ENCODE measurements around the gene SCAMP1. TPM values are rescaled to one million over a fixed set of nuclear protein-coding genes. Genes with fewer than 3 reads are reported as not detected.

SCAMP1 gene
- total RNA-seq, 1 donor from 2014 or later, result 21.9 TPM

DNA sequence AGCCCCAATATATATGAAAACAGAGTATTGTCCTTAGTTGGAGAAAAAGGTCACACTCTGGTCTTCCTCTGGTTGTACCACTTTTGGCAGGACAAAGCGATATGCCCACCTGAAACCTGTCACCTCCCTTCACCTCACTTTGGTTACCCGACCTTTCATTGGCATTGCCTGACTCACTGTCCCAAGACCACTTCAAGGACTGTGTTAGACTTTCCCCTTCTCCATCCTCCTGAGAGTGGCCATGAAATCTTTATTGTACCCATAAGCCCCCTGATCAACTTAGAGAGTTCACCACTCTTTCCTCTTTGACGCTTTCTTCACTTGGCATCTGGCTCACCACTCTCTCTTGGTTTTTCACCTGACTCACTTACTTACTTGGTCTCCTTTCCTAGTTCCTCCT lies 33.5 kb upstream of the SCAMP1 start:
- intact Hi-C loops (cut with DNase I), result no loop called here
- Histone ChIP-seq H3K27me3 (no peaks in the 10 kb centered on the region), H3K36me3 (no peaks in the 10 kb centered on the region), H3K4me3 (no peak overlapping the region), H3K4me1 (no peaks in the 10 kb centered on the region), H3K27ac (no peak overlapping the region), H3K9me3 (no peaks in the 10 kb centered on the region)
- DNase-seq (ENCODE audit: extremely low spot score in 2 of 2), result no peak
- TF ChIP-seq POLR2A (IDR thresholded peaks at IDR 0.05) (no peak), POLR2AphosphoS5 (IDR thresholded peaks at IDR 0.05; ENCODE audit: insufficient read depth in 1 of 2, low read depth in 1 of 2) (no peak)
- TF ChIP-seq, protein P1, sequence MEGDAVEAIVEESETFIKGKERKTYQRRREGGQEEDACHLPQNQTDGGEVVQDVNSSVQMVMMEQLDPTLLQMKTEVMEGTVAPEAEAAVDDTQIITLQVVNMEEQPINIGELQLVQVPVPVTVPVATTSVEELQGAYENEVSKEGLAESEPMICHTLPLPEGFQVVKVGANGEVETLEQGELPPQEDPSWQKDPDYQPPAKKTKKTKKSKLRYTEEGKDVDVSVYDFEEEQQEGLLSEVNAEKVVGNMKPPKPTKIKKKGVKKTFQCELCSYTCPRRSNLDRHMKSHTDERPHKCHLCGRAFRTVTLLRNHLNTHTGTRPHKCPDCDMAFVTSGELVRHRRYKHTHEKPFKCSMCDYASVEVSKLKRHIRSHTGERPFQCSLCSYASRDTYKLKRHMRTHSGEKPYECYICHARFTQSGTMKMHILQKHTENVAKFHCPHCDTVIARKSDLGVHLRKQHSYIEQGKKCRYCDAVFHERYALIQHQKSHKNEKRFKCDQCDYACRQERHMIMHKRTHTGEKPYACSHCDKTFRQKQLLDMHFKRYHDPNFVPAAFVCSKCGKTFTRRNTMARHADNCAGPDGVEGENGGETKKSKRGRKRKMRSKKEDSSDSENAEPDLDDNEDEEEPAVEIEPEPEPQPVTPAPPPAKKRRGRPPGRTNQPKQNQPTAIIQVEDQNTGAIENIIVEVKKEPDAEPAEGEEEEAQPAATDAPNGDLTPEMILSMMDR (IDR thresholded peaks at IDR 0.05), result no peak

DNA sequence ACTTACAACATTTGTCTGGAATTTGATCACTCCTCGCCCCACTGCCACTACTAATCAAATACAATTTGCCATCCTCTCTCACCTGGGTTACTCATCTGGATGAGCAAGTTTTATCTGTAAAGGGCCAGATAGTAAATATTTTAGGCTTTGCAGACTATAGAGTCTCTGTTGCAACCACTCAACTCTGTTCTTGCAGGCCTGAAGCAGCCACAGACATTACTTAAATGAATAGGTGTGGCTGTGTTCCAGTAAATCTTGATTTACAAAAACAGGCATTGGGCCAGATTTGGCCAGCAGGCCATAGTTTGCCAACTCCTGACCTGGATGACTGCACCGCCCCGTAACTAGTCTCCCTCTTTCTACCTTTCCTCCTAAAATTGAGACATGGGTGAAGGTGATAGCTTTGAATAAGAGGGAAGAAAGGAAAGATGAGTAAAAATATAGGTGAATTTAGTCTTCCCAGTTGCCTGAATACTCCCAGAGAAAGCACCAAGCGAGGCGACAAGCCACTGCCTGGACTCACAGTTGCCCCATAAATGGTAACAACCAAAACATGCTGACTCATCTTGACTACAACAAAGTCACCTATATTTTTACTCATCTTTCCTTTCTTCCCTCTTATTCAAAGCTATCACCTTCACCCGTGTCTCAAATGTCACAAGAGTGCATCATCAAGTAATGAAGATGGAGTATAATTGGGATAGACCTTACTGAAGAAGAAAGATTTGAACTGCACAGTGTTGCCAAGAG lies 32.5 kb upstream of the SCAMP1 start:
- intact Hi-C loops (cut with DNase I), result no loop called here

DNA sequence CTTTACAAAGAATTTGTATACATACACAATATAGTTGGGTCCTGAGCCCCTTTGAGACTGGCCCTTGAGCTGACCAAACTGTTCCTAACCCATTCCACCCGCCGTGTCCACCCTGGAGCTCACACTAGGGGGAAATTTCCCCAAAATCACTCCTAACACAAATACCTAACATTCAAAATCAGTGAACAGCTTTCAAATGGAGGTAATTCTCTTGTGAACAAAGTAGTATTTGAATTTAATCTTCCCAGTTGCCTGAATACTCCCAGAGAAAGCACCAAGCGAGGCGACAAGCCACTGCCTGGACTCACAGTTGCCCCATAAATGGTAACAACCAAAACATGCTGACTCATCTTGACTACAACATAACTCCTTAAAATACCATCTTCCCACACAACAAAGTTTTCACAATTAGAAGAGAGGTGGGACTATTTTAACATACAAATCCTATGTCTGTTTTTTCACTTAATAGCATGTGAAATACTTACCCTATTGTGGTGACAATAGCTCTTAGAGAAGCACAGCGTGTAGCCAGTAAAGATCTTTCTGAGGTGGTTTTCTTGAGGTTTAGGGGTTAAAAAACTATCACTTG lies 31.7 kb upstream of the SCAMP1 start:
- Histone ChIP-seq H3K4me3 (no peak overlapping the region), H3K27me3 (no peaks in the 10 kb centered on the region), H3K27ac (no peak overlapping the region), H3K36me3 (no peaks in the 10 kb centered on the region), H3K4me1 (no peaks in the 10 kb centered on the region), H3K9me3 (no peaks in the 10 kb centered on the region)
- TF ChIP-seq, protein P1 (IDR thresholded peaks at IDR 0.05), result no peak
- TF ChIP-seq POLR2A (IDR thresholded peaks at IDR 0.05) (no peak), POLR2AphosphoS5 (IDR thresholded peaks at IDR 0.05; ENCODE audit: insufficient read depth in 1 of 2, low read depth in 1 of 2) (no peak)
- DNase-seq (ENCODE audit: extremely low spot score in 2 of 2), result no peak
- intact Hi-C loops (cut with DNase I), result no loop called here

More for the DNA sequence above, 32.5 kb upstream of the SCAMP1 start:
- no peaks in the 10 kb centered on the region for H3K36me3 ChIP-seq
- H3K27me3 ChIP-seq, result no peaks in the 10 kb centered on the region
- TF ChIP-seq POLR2A (IDR thresholded peaks at IDR 0.05), result no peak
- TF ChIP-seq, protein P1 (IDR thresholded peaks at IDR 0.05), result no peak
- TF ChIP-seq POLR2AphosphoS5 (IDR thresholded peaks at IDR 0.05; ENCODE audit: insufficient read depth in 1 of 2, low read depth in 1 of 2), result no peak
- H3K9me3 ChIP-seq, result no peaks in the 10 kb centered on the region
- no peaks in the 10 kb centered on the region for H3K4me1 ChIP-seq
- DNase-seq (ENCODE audit: extremely low spot score in 2 of 2), result no peak
- H3K4me3 ChIP-seq, result no peak overlapping the region
- H3K27ac ChIP-seq, result no peak overlapping the region

DNA sequence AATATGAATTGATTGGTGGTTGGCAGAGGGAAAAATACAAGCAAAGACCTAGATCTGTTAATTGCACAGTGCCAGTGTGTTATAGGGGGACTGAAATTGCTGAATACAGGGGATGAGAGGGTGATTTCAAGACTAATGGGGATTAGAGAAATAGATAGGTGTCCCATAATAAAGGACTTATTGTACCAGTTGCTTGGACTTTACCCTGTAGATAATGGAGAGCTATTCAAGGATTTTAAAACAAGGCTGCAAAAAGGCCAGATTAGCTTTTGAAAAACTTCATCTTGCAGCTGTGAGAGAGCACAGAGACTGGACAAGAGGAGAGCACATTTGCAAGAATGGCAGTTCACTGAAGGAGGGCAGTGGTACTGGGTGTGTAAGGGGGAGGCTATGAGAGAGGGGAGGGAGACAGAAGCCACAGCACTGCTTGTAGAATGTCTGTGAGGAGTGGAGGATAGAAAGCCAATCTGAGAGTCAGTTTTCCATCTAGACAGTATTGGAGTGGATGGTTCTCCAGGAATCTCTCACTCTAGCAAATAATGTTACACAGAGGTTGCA lies 28.8 kb upstream of the SCAMP1 start:
- no peaks in the 10 kb centered on the region for H3K27me3 ChIP-seq
- TF ChIP-seq POLR2AphosphoS5 (IDR thresholded peaks at IDR 0.05; ENCODE audit: insufficient read depth in 1 of 2, low read depth in 1 of 2) (no peak), POLR2A (IDR thresholded peaks at IDR 0.05) (no peak)
- TF ChIP-seq, protein P1 (IDR thresholded peaks at IDR 0.05), result no peak
- no peak for DNase-seq (ENCODE audit: extremely low spot score in 2 of 2)
- H3K9me3 ChIP-seq, result no peaks in the 10 kb centered on the region
- H3K4me1 ChIP-seq, result no peaks in the 10 kb centered on the region
- H3K36me3 ChIP-seq, result no peaks in the 10 kb centered on the region
- no peak overlapping the region for H3K4me3 ChIP-seq
- no peak overlapping the region for H3K27ac ChIP-seq
- intact Hi-C loops (cut with DNase I), result no loop called here

DNA sequence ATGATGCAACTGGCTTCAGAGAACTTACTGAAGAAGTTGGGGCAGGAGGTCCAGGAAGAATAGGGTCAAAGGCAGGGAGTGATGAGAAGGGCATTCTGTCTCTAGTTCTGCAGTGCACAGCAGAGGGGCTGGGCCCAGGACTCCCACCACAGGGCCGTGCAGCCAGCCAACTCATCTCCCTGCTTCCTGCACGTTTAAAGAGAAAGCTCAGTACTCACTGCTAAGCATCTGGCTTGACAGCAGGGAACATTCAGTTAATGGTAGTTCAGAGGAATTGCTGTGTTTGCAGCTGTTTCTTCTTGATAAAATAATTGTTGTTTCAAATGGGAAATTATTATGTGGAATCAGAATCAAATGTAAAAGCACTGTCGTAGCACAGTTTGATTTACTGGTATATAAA lies 25.6 kb upstream of the SCAMP1 start:
- intact Hi-C loops (cut with DNase I), result no loop called here
- Histone ChIP-seq H3K4me1 (no peaks in the 10 kb centered on the region), H3K36me3 (no peaks in the 10 kb centered on the region), H3K4me3 (no peak overlapping the region), H3K27ac (no peak overlapping the region), H3K9me3 (peaks cover 4% of the 10 kb centered on the region), H3K27me3 (no peaks in the 10 kb centered on the region)
- TF ChIP-seq, protein P1 (IDR thresholded peaks at IDR 0.05), result no peak
- TF ChIP-seq POLR2A (IDR thresholded peaks at IDR 0.05), result no peak
- TF ChIP-seq POLR2AphosphoS5 (IDR thresholded peaks at IDR 0.05; ENCODE audit: insufficient read depth in 1 of 2, low read depth in 1 of 2), result no peak
- no peak for DNase-seq (ENCODE audit: extremely low spot score in 2 of 2)
